ENCODE results near the gene BRD3. TPM values are rescaled to one million over a fixed set of nuclear protein-coding genes. Genes with fewer than 3 reads are reported as not detected.

The BRD3 gene
- total RNA-seq, 2 experiments from 2014 or later: 34.2 to 36.6 TPM

GRCh38 chr9:134007150-134007549 is 60.7 kb downstream of the BRD3 start:
- DNase-seq: no peak
- intact Hi-C loops (cut with micrococcal nuclease): no loop called here
- H3K4me3 Mint-ChIP-seq: no peak overlapping the region
- H3K27me3 Mint-ChIP-seq (ENCODE audit: low read depth): peaks cover 5% of the 10 kb centered on the region
- H3K4me1 Mint-ChIP-seq (ENCODE audit: low read depth): no peaks in the 10 kb centered on the region
- H3K9me3 Mint-ChIP-seq: peaks cover 3% of the 10 kb centered on the region
- no peak overlapping the region for H3K27ac Mint-ChIP-seq
- H3K36me3 Mint-ChIP-seq (ENCODE audit: low read depth): no peaks in the 10 kb centered on the region
- CTCF ChIA-PET: no interaction called here

- no peak overlapping the region for H3K4me3 Mint-ChIP-seq
- H3K27me3 Mint-ChIP-seq (ENCODE audit: low read depth): peaks cover 5% of the 10 kb centered on the region
- H3K9me3 Mint-ChIP-seq: no peaks in the 10 kb centered on the region
- CTCF ChIA-PET: interaction anchor here (0.7 to 1.3 kb wide), 4 partner anchors 10 to 148 kb away, joined by 3 to 4 read pairs (median 4); no protein-coding TSS in a partner anchor
- no peaks in the 10 kb centered on the region for H3K36me3 Mint-ChIP-seq (ENCODE audit: low read depth)
- DNase-seq: no peak
- intact Hi-C loops (cut with micrococcal nuclease): no loop called here
- no peak overlapping the region for H3K27ac Mint-ChIP-seq
- H3K4me1 Mint-ChIP-seq (ENCODE audit: low read depth): no peaks in the 10 kb centered on the region
These were observed 62.4 kb downstream of the BRD3 start for GRCh38 chr9:134005381-134005780.

- CTCF ChIA-PET: interaction anchor here (0.9 to 1.3 kb wide), 2 partner anchors 10 to 11 kb away, joined by 3 to 4 read pairs; no protein-coding TSS in a partner anchor
- Mint-ChIP-seq H3K27ac (no peak overlapping the region), H3K4me1 (ENCODE audit: low read depth) (no peaks in the 10 kb centered on the region), H3K4me3 (no peak overlapping the region), H3K27me3 (ENCODE audit: low read depth) (peaks cover 5% of the 10 kb centered on the region), H3K36me3 (ENCODE audit: low read depth) (no peaks in the 10 kb centered on the region), H3K9me3 (no peaks in the 10 kb centered on the region)
- no peak for DNase-seq
- intact Hi-C loops (cut with micrococcal nuclease): no loop called here
These were observed 62.9 kb downstream of the BRD3 start for GRCh38 chr9:134004881-134005280.

- CTCF ChIA-PET: interaction anchor here (0.9 to 1.1 kb wide), 2 partner anchors 9 to 10 kb away, joined by 3 to 4 read pairs; no protein-coding TSS in a partner anchor
- Mint-ChIP-seq H3K36me3 (ENCODE audit: low read depth) (no peaks in the 10 kb centered on the region), H3K27me3 (ENCODE audit: low read depth) (peaks cover 5% of the 10 kb centered on the region), H3K4me3 (no peak overlapping the region), H3K4me1 (ENCODE audit: low read depth) (no peaks in the 10 kb centered on the region), H3K27ac (no peak overlapping the region), H3K9me3 (no peaks in the 10 kb centered on the region)
- intact Hi-C loops (cut with micrococcal nuclease): no loop called here
- DNase-seq: no peak
These were observed 63.5 kb downstream of the BRD3 start for GRCh38 chr9:134004131-134004873.

- DNase-seq: no peak
- H3K36me3 Mint-ChIP-seq (ENCODE audit: low read depth): no peaks in the 10 kb centered on the region
- H3K27me3 Mint-ChIP-seq (ENCODE audit: low read depth): peaks cover 5% of the 10 kb centered on the region
- intact Hi-C loops (cut with micrococcal nuclease): no loop called here
- no peak overlapping the region for H3K27ac Mint-ChIP-seq
- CTCF ChIA-PET: no interaction called here
- H3K4me3 Mint-ChIP-seq: no peak overlapping the region
- no peaks in the 10 kb centered on the region for H3K4me1 Mint-ChIP-seq (ENCODE audit: low read depth)
- H3K9me3 Mint-ChIP-seq: no peaks in the 10 kb centered on the region
These were observed 64.6 kb downstream of the BRD3 start for GRCh38 chr9:134003237-134003636.

- Mint-ChIP-seq H3K9me3 (no peaks in the 10 kb centered on the region), H3K36me3 (ENCODE audit: low read depth) (no peaks in the 10 kb centered on the region), H3K4me3 (no peak overlapping the region), H3K4me1 (ENCODE audit: low read depth) (no peaks in the 10 kb centered on the region), H3K27ac (no peak overlapping the region), H3K27me3 (ENCODE audit: low read depth) (peaks cover 5% of the 10 kb centered on the region)
- intact Hi-C loops (cut with micrococcal nuclease): no loop called here
- DNase-seq: no peak
- CTCF ChIA-PET: no interaction called here
These were observed 65.0 kb downstream of the BRD3 start for GRCh38 chr9:134002796-134003195.

GRCh38 chr9:133999851-134000265 is 68.0 kb downstream of the BRD3 start:
- CTCF ChIA-PET: no interaction called here
- H3K4me1 Mint-ChIP-seq (ENCODE audit: low read depth): no peaks in the 10 kb centered on the region

GRCh38 chr9:133998915-133999595 is 68.8 kb downstream of the BRD3 start:
- Mint-ChIP-seq H3K27ac (no peak overlapping the region), H3K4me1 (ENCODE audit: low read depth) (peaks cover 2% of the 10 kb centered on the region), H3K9me3 (no peaks in the 10 kb centered on the region), H3K27me3 (ENCODE audit: low read depth) (no peaks in the 10 kb centered on the region), H3K4me3 (no peak overlapping the region), H3K36me3 (ENCODE audit: low read depth) (no peaks in the 10 kb centered on the region)
- CTCF ChIA-PET: no interaction called here
- intact Hi-C loops (cut with micrococcal nuclease): loop anchor here (10.0 kb wide), 1 partner anchor 404 kb away; no protein-coding TSS in a partner anchor
- DNase-seq: no peak

More at GRCh38 chr9:133999851-134000265, 68.0 kb downstream of the BRD3 start:
- Mint-ChIP-seq H3K27ac (no peak overlapping the region), H3K36me3 (ENCODE audit: low read depth) (no peaks in the 10 kb centered on the region), H3K4me3 (no peak overlapping the region), H3K9me3 (no peaks in the 10 kb centered on the region), H3K27me3 (ENCODE audit: low read depth) (no peaks in the 10 kb centered on the region)
- intact Hi-C loops (cut with micrococcal nuclease): loop anchor here (10.0 kb wide), 1 partner anchor 405 kb away; no protein-coding TSS in a partner anchor
- no peak for DNase-seq

- Mint-ChIP-seq H3K27me3 (ENCODE audit: low read depth) (no peaks in the 10 kb centered on the region), H3K9me3 (no peaks in the 10 kb centered on the region), H3K36me3 (ENCODE audit: low read depth) (no peaks in the 10 kb centered on the region), H3K4me1 (ENCODE audit: low read depth) (peaks cover 2% of the 10 kb centered on the region), H3K27ac (no peak overlapping the region), H3K4me3 (no peak overlapping the region)
- DNase-seq: no peak
- CTCF ChIA-PET: interaction anchor here (0.6 to 5.0 kb wide), 3 partner anchors 203 to 236 kb away, joined by 3 to 84 read pairs (median 61); no protein-coding TSS in a partner anchor
- intact Hi-C loops (cut with micrococcal nuclease): loop anchor here (10.0 kb wide), 1 partner anchor 403 kb away; no protein-coding TSS in a partner anchor
These were observed 70.2 kb downstream of the BRD3 start for GRCh38 chr9:133997584-133997983.

GRCh38 chr9:133996531-133997520 is 71.0 kb downstream of the BRD3 start:
- H3K9me3 Mint-ChIP-seq: no peaks in the 10 kb centered on the region
- peaks cover 2% of the 10 kb centered on the region for H3K4me1 Mint-ChIP-seq (ENCODE audit: low read depth)
- no peak for DNase-seq
- H3K36me3 Mint-ChIP-seq (ENCODE audit: low read depth): no peaks in the 10 kb centered on the region
- no peaks in the 10 kb centered on the region for H3K27me3 Mint-ChIP-seq (ENCODE audit: low read depth)
- CTCF ChIA-PET: interaction anchor here (0.6 to 5.0 kb wide), 3 partner anchors 202 to 235 kb away, joined by 3 to 84 read pairs (median 61); no protein-coding TSS in a partner anchor
- no peak overlapping the region for H3K27ac Mint-ChIP-seq
- intact Hi-C loops (cut with micrococcal nuclease): loop anchor here (10.0 kb wide), 1 partner anchor 402 kb away; no protein-coding TSS in a partner anchor
- H3K4me3 Mint-ChIP-seq: no peak overlapping the region

- intact Hi-C loops (cut with micrococcal nuclease): loop anchor here (2.0 to 10.0 kb wide), 2 partner anchors 30 to 400 kb away; partner anchors contain the start of gene BRD3OS
- peaks cover 3% of the 10 kb centered on the region for H3K27me3 Mint-ChIP-seq (ENCODE audit: low read depth)
These were observed 72.6 kb downstream of the BRD3 start for GRCh38 chr9:133995012-133995896.

More at GRCh38 chr9:133995012-133995896, 72.6 kb downstream of the BRD3 start:
- CTCF ChIA-PET: interaction anchor here (0.6 to 5.0 kb wide), 20 partner anchors 10 to 233 kb away, joined by 3 to 84 read pairs (median 4); partner anchors contain the start of gene BRD3OS
- H3K27ac Mint-ChIP-seq: no peak overlapping the region
- H3K36me3 Mint-ChIP-seq (ENCODE audit: low read depth): no peaks in the 10 kb centered on the region
- no peaks in the 10 kb centered on the region for H3K9me3 Mint-ChIP-seq
- H3K4me1 Mint-ChIP-seq (ENCODE audit: low read depth): peaks cover 2% of the 10 kb centered on the region
- DNase-seq: peak; percentile 38
- no peak overlapping the region for H3K4me3 Mint-ChIP-seq
